GDM1 (cell line): ENCODE data around the gene MPL.

ENCODE experiments used
- DNase-seq: peaks from one replicate; lab custom pipeline; 2025; lab: John Stamatoyannopoulos, UW

Gene MPL

GRCh38 chr1:43306688-43307457 lies 30.7 kb upstream of the MPL start:
- no peak for DNase-seq

GRCh38 chr1:43307458-43308158 lies 30.0 kb upstream of the MPL start:
- no peak for DNase-seq

- no peak for DNase-seq
Observed at GRCh38 chr1:43308635-43309404, 28.8 kb upstream of the MPL start.

- no peak for DNase-seq
Observed at GRCh38 chr1:43309405-43310025, 28.1 kb upstream of the MPL start.

- DNase-seq, result no peak
Observed at GRCh38 chr1:43311521-43311920, 26.1 kb upstream of the MPL start.

GRCh38 chr1:43312212-43312623 lies 25.4 kb upstream of the MPL start:
- DNase-seq, result no peak

GRCh38 chr1:43312663-43313515 lies 24.7 kb upstream of the MPL start:
- no peak for DNase-seq

- no peak for DNase-seq
Observed at GRCh38 chr1:43313771-43314170, 23.8 kb upstream of the MPL start.

GRCh38 chr1:43314233-43314632 lies 23.4 kb upstream of the MPL start:
- DNase-seq, result no peak

- no peak for DNase-seq
Observed at GRCh38 chr1:43315481-43315880, 22.1 kb upstream of the MPL start.

GRCh38 chr1:43315963-43316737 lies 21.5 kb upstream of the MPL start:
- DNase-seq, result no peak

GRCh38 chr1:43316738-43317520 lies 20.7 kb upstream of the MPL start:
- no peak for DNase-seq

GRCh38 chr1:43317817-43318471 lies 19.7 kb upstream of the MPL start:
- DNase-seq, result no peak

- DNase-seq, result no peak
Observed at GRCh38 chr1:43318831-43319230, 18.8 kb upstream of the MPL start.

GRCh38 chr1:43319288-43319687 lies 18.3 kb upstream of the MPL start:
- no peak for DNase-seq

- DNase-seq, result no peak
Observed at GRCh38 chr1:43319766-43320165, 17.9 kb upstream of the MPL start.

- no peak for DNase-seq
Observed at GRCh38 chr1:43321331-43321891, 16.2 kb upstream of the MPL start.

- no peak for DNase-seq
Observed at GRCh38 chr1:43322506-43322905, 15.1 kb upstream of the MPL start.

GRCh38 chr1:43324810-43325209 lies 12.8 kb upstream of the MPL start:
- peak; percentile 37 for DNase-seq
